Occipital lobe (tissue), 2 donors: ENCODE data around the gene PRAF2. TPM values are rescaled to one million over a fixed set of nuclear protein-coding genes. Genes with fewer than 3 reads are reported as not detected.

Source experiments
- DNase-seq: peaks from one replicate; lab custom pipeline; 2025; lab: John Stamatoyannopoulos, UW
- total RNA-seq: library from RNA; depleted of rRNA; stranded (reverse); fragments of >200 nt; gene quantifications from one replicate; pipeline ENCODE4 v1.2.3, GENCODE V29; 2014

Gene PRAF2
- 3.0 TPM for total RNA-seq

DNA sequence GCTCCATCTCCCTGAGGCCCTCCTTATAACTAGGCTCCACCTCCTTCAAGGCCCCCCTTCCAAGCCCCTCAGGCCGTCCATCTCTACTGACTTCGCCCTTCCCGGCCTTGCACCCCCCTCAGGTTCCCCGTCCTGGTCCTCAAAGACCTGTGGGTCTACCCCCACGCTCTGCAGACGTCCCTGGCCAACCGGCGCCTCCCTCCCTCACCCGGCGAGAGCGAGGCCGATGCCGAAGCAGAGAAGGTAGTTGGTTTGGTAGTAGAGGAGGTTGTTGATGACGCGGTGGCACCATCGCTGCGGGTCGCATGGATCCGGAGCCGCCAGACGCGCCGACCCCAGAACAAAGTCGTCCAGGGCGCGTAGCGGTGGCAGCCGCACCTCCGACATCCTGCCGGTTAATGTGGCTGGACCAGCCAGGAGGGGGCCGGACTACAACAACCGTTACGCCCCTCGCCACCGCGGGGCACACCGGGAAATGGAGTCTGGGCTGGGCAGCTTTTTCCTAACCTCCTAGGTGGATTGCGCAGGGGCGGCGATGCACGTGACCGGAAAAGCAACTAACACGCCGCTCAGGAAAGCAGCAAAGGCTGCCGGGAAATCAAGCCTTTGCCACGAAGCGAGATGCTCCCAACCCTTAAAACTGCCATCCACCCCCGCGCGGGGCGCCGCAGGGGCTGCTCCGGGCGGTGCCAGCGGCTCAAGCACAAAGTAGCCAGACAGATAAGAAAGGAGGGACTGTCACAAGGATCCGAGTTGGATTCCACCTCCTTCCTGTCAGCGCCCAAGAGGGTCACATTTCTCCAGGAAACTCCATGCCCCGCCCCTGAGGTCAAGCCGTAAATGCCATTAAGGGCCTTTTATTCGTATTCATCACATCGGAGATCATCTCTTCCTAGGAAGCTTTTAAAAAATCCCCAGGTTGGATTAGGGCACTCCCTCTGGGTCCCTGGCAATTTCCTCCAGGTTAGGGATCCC is at the start of gene PRAF2:
Gene PRAF2 (minus strand): TSS at position 402 of the 975 bp plus-strand sequence. CDS start 15 bp downstream, at position 387.
- DNase-seq = peak; percentile 82

DNA sequence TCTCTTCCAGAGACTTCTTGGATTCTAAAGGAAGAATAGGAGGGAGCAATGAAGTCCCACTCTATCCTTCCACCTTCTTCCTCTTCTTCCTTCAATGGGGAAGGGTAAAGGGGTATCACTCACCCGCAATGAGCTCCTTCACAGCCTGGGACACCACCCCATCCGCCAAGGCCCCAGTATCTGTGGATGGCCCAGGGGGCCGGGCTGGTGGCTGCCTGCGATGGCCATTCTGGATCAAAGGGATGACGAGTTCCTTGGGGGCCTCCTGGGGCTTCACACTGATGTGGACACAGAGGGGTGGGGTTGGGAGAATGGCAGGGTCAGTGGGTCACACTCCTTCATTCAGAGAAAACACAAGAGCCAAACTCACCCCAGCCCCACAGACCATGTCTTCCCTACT is 48.7 kb upstream of the PRAF2 start:
- DNase-seq = no peak

DNA sequence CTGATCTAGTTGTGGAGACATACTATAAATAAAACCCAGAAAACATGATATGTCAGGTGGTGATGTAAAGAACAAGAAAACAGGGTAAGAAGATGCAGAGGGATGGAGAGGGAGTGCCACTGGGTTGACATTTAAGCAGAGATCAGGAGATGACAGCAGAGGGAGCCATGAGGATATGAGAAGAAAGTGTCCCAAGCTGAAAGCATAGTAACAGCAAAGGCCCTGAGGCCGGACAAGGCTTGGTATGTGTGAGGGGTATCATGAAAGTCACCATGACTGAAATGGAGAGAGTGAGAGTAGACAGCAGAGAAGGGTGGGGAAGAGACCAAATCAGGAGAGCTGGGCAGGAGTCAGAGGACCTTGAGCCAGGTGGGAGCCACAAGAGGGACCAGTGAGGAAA is 46.3 kb upstream of the PRAF2 start:
- DNase-seq = no peak

DNA sequence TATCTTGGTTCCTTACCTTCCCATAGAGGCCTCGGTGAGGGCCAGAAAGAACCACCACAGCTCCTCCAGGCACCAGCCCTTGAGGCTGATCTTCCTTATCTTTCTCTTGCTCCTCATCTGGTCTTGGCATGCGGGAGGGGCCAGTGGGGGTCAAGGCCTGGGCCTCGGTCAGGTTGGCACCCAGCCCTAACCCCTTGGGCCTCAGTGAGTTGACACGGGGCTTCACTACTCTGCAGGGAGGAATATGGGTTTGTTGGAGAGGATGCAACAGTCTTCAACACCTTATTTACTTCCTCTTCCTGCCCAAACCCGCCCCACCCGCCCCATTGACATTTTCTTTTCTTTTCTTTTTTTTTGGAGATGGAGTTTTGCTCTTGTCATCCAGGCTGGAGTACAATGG is 43.8 kb upstream of the PRAF2 start:
- DNase-seq = no peak

- DNase-seq = no peak
Measured at GRCh38 chrX:49116716-49117115, 42.9 kb upstream of the PRAF2 start.

GRCh38 chrX:49116076-49116475 is 42.3 kb upstream of the PRAF2 start:
- no peak for DNase-seq

- DNase-seq = peak; percentile 15
Measured at GRCh38 chrX:49111791-49112190, 38.0 kb upstream of the PRAF2 start.

DNA sequence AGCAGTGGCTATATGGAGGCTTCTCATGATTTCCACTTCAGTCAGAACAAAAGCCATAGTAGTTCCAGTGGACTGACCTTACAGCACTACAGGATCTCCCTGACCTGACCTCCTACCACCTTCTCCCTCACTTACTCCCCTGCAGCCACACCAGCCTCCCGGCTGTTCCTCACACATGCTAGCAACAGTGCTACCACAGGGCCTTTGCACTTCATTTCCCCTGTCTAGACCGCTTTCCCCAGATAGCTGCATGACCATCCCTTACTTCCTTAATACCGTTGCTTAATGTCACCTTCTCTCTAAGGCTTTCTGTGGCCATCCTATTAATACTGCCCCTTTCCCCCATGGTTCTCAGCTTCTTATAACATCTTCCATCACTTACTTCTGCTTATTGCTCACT is 36.6 kb upstream of the PRAF2 start:
- no peak for DNase-seq

DNA sequence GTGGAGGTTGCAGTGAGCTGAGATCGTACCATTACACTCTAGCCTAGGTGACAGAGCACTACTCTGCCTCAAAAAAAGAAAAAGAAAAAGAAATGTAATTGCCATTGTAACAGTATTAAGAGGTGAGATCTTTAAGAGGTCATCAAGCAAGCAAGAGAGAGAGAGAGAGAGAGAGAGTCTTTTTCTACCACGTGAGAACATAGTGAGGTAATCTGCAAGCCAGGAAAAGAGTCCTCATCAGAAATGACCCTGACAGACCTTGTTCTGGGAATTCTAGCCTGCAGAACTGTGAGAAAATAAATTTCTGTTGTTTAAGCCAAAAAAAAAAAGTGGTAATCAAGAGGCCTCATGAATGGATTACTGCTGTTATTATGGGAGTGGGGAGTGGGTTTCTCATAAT is 34.8 kb upstream of the PRAF2 start:
- no peak for DNase-seq

GRCh38 chrX:49106930-49107329 is 33.1 kb upstream of the PRAF2 start:
- no peak for DNase-seq

GRCh38 chrX:49106296-49106695 is 32.5 kb upstream of the PRAF2 start:
- no peak for DNase-seq

DNA sequence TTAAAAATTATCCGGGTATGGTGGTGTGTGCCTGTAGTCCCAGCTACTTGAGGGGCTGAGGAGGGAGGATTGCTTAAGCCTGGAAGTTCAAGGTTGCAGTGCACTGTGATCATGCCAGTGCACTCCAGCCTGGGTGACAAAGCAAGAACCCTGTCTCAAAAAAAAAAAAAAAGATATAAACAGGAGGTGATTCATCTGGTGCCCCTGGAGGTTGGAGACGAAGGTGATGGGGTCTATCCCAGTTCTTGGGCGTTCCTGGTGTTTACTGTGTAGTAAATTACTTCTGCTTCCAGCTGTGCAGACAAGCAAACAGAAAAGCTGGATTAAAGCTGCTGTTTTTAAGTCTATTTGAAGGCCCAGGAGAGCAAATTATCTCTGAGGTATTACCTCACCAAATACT is 29.8 kb upstream of the PRAF2 start:
- DNase-seq = no peak

- no peak for DNase-seq
Measured at GRCh38 chrX:49102190-49102589, 28.4 kb upstream of the PRAF2 start.

GRCh38 chrX:49101629-49101984 is 27.8 kb upstream of the PRAF2 start:
- DNase-seq = no peak

DNA sequence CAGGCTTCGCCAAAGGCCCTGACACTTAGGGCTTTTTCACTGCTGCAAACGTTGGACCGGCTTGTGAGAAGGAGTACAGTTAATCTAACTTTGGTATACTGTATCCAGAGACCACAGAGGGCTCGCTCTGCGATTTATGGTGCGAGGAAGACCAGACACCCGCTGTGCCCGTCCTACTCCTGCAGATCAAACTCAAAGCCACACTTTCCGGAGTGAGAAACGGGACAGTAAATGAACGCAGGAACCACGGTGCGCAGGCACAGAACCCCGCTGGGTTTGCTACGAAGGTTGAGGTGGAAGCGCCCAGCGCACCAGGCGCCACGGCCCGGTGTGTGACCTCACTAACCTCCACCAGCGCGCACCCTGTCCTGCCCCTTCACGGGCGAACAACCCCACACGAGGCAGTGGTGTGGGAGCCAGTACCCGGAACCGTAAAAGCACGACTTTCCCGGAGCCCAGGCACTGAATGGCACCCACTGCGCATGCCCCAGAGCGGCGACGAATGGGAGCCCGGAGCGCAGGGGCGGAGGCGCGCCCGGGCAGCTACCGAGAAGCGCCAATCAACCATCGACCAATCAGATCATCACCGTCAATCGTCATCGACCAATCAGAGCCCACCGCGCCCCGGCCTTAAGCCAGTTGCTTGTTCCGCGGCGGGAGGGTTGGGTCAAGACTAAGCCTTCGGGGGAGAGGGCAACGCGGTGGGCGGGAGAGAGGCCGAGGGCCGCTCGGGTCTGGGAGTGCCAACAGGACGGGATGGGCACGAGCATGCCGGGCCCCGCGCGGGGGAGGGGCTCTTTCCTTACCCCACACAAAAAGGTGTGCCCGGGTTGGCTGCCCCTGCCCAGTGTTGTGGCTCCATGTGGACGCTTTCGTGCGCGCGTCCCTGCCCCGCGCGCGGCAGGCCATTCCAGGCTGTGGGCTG is 27.2 kb upstream of the PRAF2 start:
- peak; percentile 82 for DNase-seq

DNA sequence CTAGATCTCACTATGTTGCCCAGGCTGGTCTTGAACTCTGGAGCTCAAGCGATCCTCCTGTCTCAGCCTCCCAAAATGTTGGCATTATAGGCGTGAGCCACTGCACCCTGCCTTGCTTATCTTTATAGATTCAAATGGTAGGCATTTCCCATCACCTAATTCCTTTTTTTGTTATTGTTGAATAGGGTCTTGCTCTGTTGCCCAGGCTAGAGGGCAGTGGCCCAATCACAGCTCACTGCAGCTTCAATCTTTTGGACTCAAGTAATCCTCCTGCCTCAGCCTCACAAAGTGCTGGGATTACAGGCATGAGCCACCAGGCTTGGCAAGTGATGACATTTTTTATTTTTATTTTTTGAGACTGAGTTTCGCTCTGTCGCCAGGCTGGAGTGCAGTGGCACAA is 22.6 kb upstream of the PRAF2 start:
- no peak for DNase-seq

DNA sequence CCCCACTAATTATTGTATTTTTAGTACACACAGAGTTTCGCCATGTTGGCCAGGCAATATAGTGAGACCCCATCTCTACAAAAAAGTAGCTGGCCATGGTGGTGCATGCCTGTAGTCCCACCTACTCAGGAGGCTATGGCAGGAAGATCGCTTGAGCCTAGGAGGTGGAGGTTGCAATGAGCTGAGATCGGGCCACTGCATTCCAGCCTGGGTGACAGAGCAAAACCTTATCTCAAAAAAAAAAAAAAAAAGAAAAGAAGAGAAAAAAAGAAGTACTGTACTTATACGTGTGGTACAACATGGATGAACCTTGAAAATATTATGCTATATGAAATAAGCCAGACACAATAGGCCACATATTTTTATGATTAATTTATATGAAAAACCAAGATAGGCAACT is 15.8 kb upstream of the PRAF2 start:
- DNase-seq = no peak

DNA sequence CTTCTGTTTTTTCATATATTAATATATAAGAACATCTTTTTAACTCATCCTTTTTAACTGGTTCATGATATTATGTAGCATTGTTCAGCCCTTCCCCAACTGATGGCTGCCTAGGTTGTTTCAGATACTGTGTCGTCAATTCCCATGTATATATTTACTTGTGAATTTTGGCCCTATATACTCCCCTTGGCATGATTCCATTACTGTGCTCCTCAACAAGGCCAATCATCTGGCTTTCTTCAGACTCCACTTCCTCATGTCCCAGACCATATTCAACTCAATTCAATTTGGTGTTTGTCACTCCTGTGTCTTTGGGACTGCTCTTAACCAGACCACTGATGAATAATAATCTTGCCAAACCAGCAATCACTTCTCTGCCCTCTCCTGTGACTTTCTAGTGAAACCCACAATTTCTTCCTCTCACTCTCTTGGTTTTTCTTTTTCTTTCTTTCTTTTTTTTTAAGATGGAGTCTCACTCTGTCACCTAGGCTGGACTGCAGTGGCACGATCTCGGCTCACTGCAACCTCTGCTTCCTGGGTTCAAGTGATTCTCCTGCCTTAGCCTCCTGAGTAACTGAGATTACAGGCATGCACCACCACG is 8.6 kb upstream of the PRAF2 start:
- DNase-seq = no peak

DNA sequence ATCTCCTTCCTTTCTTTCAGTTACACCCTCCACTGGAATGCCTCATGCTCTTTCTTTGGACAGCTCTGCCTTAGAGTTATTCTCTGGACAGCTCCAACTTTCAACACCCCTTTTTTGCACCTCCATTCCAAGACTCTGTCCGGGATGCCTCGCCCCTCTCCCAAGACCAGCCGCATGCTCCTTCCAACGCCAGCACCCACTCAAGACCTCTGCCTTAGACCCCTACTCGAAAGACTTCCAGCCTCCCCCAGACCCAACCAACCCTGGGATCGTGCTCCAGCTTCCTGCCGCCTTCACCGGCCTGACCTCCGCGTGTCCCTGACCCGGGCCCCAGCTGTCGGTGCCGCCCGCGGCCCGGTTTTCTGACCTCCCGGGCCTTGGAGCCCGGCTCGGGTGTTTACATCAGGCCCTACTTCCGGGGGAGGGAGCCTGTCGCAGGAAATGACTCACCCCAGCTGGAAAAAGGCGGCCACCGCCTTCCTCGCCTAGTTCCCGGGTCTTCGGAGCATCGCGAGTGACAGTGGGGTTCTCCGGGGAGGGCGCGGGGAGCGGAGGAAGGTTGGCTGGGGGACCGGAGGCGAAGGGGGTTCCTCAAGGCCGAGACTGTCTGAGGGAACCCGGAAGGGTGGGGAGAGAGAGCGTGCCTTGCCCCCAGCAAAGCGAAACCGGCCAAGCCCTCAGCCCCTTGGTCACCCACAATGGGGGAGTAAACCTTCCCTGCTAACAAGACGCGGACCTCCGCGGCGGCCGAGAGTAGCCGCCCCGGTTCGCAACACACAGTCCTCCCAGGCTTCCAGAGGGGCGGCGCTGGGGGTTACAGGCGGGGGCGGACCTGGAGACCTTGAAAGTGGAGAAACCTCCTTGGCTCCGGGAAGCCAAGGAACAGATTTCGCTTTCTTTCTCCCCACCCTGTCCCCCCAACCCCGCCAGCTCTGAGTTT is 6.0 kb upstream of the PRAF2 start, which contains the start of gene WDR45:
Gene WDR45 (minus strand): TSS at position 399 of the 940 bp plus-strand sequence. CDS start 1,792 bp downstream, outside the sequence.
- DNase-seq = peak; percentile 64

DNA sequence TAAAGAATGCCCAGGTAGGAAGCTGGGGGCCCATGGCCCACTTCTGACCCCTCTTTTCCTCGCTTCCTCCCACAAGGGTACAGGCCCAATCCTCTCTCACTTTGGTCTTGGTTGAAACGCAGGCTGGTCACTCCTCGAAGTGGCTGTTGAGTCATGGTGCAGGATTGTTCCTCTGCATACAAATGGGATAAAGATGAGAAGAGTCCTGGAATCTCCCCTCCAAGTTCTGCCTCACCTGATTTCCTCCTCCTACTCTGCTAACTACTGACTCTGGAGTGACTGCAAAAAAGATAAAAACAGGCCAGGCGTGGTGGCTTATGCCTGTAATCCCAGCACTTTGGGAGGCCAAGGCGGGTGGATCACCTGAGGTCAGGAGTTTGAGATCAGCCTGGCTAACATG is 4.1 kb upstream of the PRAF2 start:
- no peak for DNase-seq

- no peak for DNase-seq
Measured at GRCh38 chrX:49075347-49075746, 1.5 kb upstream of the PRAF2 start.
